H9 (cell line): ENCODE data around the gene KCND2. TPM values are rescaled to one million over a fixed set of nuclear protein-coding genes. Genes with fewer than 3 reads are reported as not detected.

Experiments
- DNase-seq: peaks from one replicate; pipeline ENCODE4 v3.0.0-alpha.2; 2017
- H2AFZ ChIP-seq: one replicate; pipeline ENCODE4 v1.6.1; 2013; ENCODE audit warnings: mild to moderate bottlenecking, low read length, control low read depth, moderate library complexity
- H2AK5ac ChIP-seq: 2 replicates; pipeline ENCODE4 v1.6.1; 2013; ENCODE audit warnings: low read length, control low read depth, mixed read lengths; ENCODE audit not compliant: insufficient read length
- H2BK120ac ChIP-seq: one replicate; pipeline ENCODE4 v1.6.1; 2013; ENCODE audit warnings: low read depth, mild to moderate bottlenecking, low read length, control low read depth, inconsistent platforms; ENCODE audit not compliant: poor library complexity, severe bottlenecking
- H2BK12ac ChIP-seq: 2 replicates; pipeline ENCODE4 v1.6.1; 2013; ENCODE audit warnings: low read length, control low read depth, mixed read lengths, low read depth; ENCODE audit not compliant: insufficient read length
- H2BK15ac ChIP-seq: 2 replicates; pipeline ENCODE4 v1.6.1; 2013; ENCODE audit warnings: low read depth, low read length, control low read depth
- H2BK20ac ChIP-seq: one replicate; pipeline ENCODE4 v1.6.1; 2013; ENCODE audit warnings: low read depth, mild to moderate bottlenecking, low read length, control low read depth, inconsistent platforms; ENCODE audit not compliant: poor library complexity, severe bottlenecking
- H2BK5ac ChIP-seq: 2 replicates; pipeline ENCODE4 v1.6.1; 2013; ENCODE audit warnings: low read length, control low read depth, mixed read lengths; ENCODE audit not compliant: insufficient read length
- H3K14ac ChIP-seq: 2 replicates; pipeline ENCODE4 v1.6.1; 2013; ENCODE audit warnings: low read length, control low read depth; ENCODE audit not compliant: insufficient read depth
- H3K18ac ChIP-seq: 2 replicates; pipeline ENCODE4 v1.6.1; 2013; ENCODE audit warnings: low read depth, mild to moderate bottlenecking, mixed read lengths, low read length, control low read depth; ENCODE audit not compliant: insufficient read length
- H3K23ac ChIP-seq: 2 replicates; pipeline ENCODE4 v1.6.1; 2013; ENCODE audit warnings: low read length, control low read depth, mixed read lengths, low read depth; ENCODE audit not compliant: insufficient read length
- H3K23me2 ChIP-seq: 2 replicates; pipeline ENCODE4 v1.6.1; 2013; ENCODE audit warnings: low read depth, mild to moderate bottlenecking, mixed read lengths, low read length, control low read depth; ENCODE audit not compliant: insufficient read length, poor library complexity, severe bottlenecking
- H3K27ac ChIP-seq: 2 replicates; pipeline ENCODE4 v1.5.1; 2013; ENCODE audit warnings: low read length, control low read depth, mixed read lengths, low read depth; ENCODE audit not compliant: insufficient read length
- H3K27me3 ChIP-seq: 2 replicates; pipeline ENCODE4 v1.6.1; 2013; ENCODE audit warnings: low read length, control low read depth, inconsistent platforms; ENCODE audit not compliant: insufficient read depth
- H3K4ac ChIP-seq: 2 replicates; pipeline ENCODE4 v1.6.1; 2013; ENCODE audit warnings: low read depth, mild to moderate bottlenecking, control low read depth, inconsistent platforms, low read length, moderate library complexity
- H3K4me1 ChIP-seq: 2 replicates; pipeline ENCODE4 v1.6.1; 2013; ENCODE audit warnings: low read length, control low read depth, inconsistent platforms; ENCODE audit not compliant: insufficient read depth
- H3K4me2 ChIP-seq: 2 replicates; pipeline ENCODE4 v1.6.1; 2013; ENCODE audit warnings: low read length, control low read depth, mixed read lengths; ENCODE audit not compliant: insufficient read length, insufficient read depth
- H3K56ac ChIP-seq: 2 replicates; pipeline ENCODE4 v1.6.1; 2013; ENCODE audit warnings: low read depth, mild to moderate bottlenecking, mixed read lengths, low read length, control low read depth; ENCODE audit not compliant: insufficient read length
- H3K79me1 ChIP-seq: 2 replicates; pipeline ENCODE4 v1.6.1; 2013; ENCODE audit warnings: low read depth, mild to moderate bottlenecking, moderate library complexity, low read length, control low read depth, inconsistent platforms; ENCODE audit not compliant: insufficient read depth, poor library complexity, severe bottlenecking
- H3K79me2 ChIP-seq: 2 replicates; pipeline ENCODE4 v1.6.1; 2013; ENCODE audit warnings: low read length, control low read depth, inconsistent platforms; ENCODE audit not compliant: insufficient read depth
- H3K9ac ChIP-seq: 2 replicates; pipeline ENCODE4 v1.6.1; 2013; ENCODE audit warnings: low read length, control low read depth, mixed read lengths; ENCODE audit not compliant: insufficient read length; ENCODE audit errors: extremely low read depth
- H3K9me3 ChIP-seq: one replicate; pipeline ENCODE4 v1.6.1; 2013; ENCODE audit warnings: low read depth, low read length, inconsistent platforms; ENCODE audit not compliant: control insufficient read depth
- H3T11ph ChIP-seq: one replicate; pipeline ENCODE4 v1.6.1; 2013; ENCODE audit warnings: mild to moderate bottlenecking, low read length, control low read depth, inconsistent platforms
- H4K20me1 ChIP-seq: one replicate; pipeline ENCODE4 v1.6.1; 2013; ENCODE audit not compliant: control insufficient read depth, insufficient read length, insufficient read depth
- H4K5ac ChIP-seq: 2 replicates; pipeline ENCODE4 v1.6.1; 2013; ENCODE audit warnings: low read depth, mild to moderate bottlenecking, mixed read lengths, low read length, control low read depth; ENCODE audit not compliant: insufficient read length
- H4K8ac ChIP-seq: replicated peaks from 2 replicates; pipeline ENCODE4 v1.6.1; 2013; ENCODE audit warnings: low read length, control low read depth, mixed read lengths, low read depth; ENCODE audit not compliant: insufficient read length
- H4K91ac ChIP-seq: 2 replicates; pipeline ENCODE4 v1.6.1; 2013; ENCODE audit warnings: low read depth, mild to moderate bottlenecking, moderate library complexity, mixed read lengths, low read length, control low read depth; ENCODE audit not compliant: insufficient read length
- H3K27ac Mint-ChIP-seq, 3 experiments: 2 replicates in 2 of 3; 3 replicates in 1 of 3; pipeline ENCODE4 v1.8.0; 2020 to 2021; ENCODE audit warnings: mixed read lengths in 3 of 3, mild to moderate bottlenecking in 1 of 3, moderate library complexity in 1 of 3
- H3K27me3 Mint-ChIP-seq: 2 replicates; pipeline ENCODE4 v1.8.0; 2021; ENCODE audit warnings: low read depth, mild to moderate bottlenecking, moderate library complexity, mixed read lengths
- H3K36me3 Mint-ChIP-seq, 3 experiments: 2 replicates in 2 of 3; 3 replicates in 1 of 3; pipeline ENCODE4 v1.8.0; 2020 to 2021; ENCODE audit warnings: low read depth in 3 of 3, mixed read lengths in 3 of 3; ENCODE audit not compliant: insufficient read depth in 1 of 3
- H3K4me1 Mint-ChIP-seq, 2 experiments: 2 replicates each; pipeline ENCODE4 v1.8.0; 2020; ENCODE audit warnings: mixed read lengths in 2 of 2
- H3K4me3 Mint-ChIP-seq, 2 experiments: 2 replicates in 1 of 2; 3 replicates in 1 of 2; pipeline ENCODE4 v1.8.0; 2020 to 2021; ENCODE audit warnings: mild to moderate bottlenecking in 2 of 2, mixed read lengths in 2 of 2, moderate library complexity in 1 of 2
- H3K9me3 Mint-ChIP-seq, 2 experiments: 2 replicates in 1 of 2; 3 replicates in 1 of 2; pipeline ENCODE4 v1.8.0; 2020; ENCODE audit warnings: mild to moderate bottlenecking in 2 of 2, mixed read lengths in 2 of 2, moderate library complexity in 1 of 2
- WGBS: extraction: QIAGEN DNeasy Blood & Tissue Kit; methylation state at CpG from one replicate; pipeline ENCODE4 v1.1.7; 2013; ENCODE audit warnings: missing lambda C conversion rate, low lambda C conversion rate, mixed read lengths; ENCODE audit not compliant: insufficient read length; ENCODE audit errors: extremely low coverage; 5-methylcytosine and 5-hydroxymethylcytosine counted together
- total RNA-seq: library from RNA; stranded (reverse); gene quantifications from 2 replicates; pipeline ENCODE4 v1.2.1, GENCODE V29; 2021
- TF ChIP-seq, protein P1 (sequence below): fragments of 200-600 bp; sonication (generic); conservative IDR thresholded peaks from 3 replicates; pipeline ENCODE4 v1.8.0; 2021; ENCODE audit warnings: antibody characterized with exemption, mild to moderate bottlenecking

Gene KCND2
- total RNA-seq, 1 experiment from 2014 or later = 6.4 TPM

GRCh38 chr7:120395526-120396019 is 122.6 kb downstream of the KCND2 start:
- Histone ChIP-seq H2BK20ac (no peak overlapping the region), H3K23ac (no peak overlapping the region), H4K20me1 (no peaks in the 10 kb centered on the region), H2AK5ac (no peak overlapping the region), H3K79me2 (no peaks in the 10 kb centered on the region), H2AFZ (no peak overlapping the region), H2BK5ac (no peak overlapping the region), H2BK12ac (no peak overlapping the region), H2BK15ac (no peak overlapping the region), H3K9me3 (no peaks in the 10 kb centered on the region), H3K27me3 (no peaks in the 10 kb centered on the region), H3K56ac (no peak overlapping the region), H3K18ac (no peak overlapping the region), H2BK120ac (no peak overlapping the region), H4K5ac (no peak overlapping the region), H3K9ac (no peak overlapping the region), H3T11ph (no peak overlapping the region), H3K79me1 (no peaks in the 10 kb centered on the region), H3K4me2 (no peak overlapping the region), H3K4ac (no peak overlapping the region), H3K23me2 (no peaks in the 10 kb centered on the region), H3K14ac (no peak overlapping the region), H3K27ac (no peak overlapping the region), H3K4me1 (no peaks in the 10 kb centered on the region), H4K91ac (no peak overlapping the region), H4K8ac (no peak overlapping the region)
- no peaks in the 10 kb centered on the region for H3K27me3 Mint-ChIP-seq
- TF ChIP-seq, protein P1, sequence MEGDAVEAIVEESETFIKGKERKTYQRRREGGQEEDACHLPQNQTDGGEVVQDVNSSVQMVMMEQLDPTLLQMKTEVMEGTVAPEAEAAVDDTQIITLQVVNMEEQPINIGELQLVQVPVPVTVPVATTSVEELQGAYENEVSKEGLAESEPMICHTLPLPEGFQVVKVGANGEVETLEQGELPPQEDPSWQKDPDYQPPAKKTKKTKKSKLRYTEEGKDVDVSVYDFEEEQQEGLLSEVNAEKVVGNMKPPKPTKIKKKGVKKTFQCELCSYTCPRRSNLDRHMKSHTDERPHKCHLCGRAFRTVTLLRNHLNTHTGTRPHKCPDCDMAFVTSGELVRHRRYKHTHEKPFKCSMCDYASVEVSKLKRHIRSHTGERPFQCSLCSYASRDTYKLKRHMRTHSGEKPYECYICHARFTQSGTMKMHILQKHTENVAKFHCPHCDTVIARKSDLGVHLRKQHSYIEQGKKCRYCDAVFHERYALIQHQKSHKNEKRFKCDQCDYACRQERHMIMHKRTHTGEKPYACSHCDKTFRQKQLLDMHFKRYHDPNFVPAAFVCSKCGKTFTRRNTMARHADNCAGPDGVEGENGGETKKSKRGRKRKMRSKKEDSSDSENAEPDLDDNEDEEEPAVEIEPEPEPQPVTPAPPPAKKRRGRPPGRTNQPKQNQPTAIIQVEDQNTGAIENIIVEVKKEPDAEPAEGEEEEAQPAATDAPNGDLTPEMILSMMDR = no peak
- peaks cover 0 to 11% of the 10 kb centered on the region in 2 experiments; a peak in 1 of 4 replicates for H3K4me1 Mint-ChIP-seq
- peaks cover 5 to 13% (median 5%) of the 10 kb centered on the region in 3 experiments; a peak in 6 of 7 replicates for H3K36me3 Mint-ChIP-seq
- H3K4me3 Mint-ChIP-seq = no peak overlapping the region
- no peak for DNase-seq
- no CpG with 5 or more reads among the region's 3 CpGs for WGBS
- peak overlapping the region in 1 of 3 experiments; percentile 55; a peak in 1 of 7 replicates for H3K27ac Mint-ChIP-seq
- H3K9me3 Mint-ChIP-seq = peaks cover 4 to 8% of the 10 kb centered on the region in 2 experiments; a peak in 4 of 5 replicates
